ENCODE results near the gene PPFIA1.

The PPFIA1 gene

GRCh38 chr11:70303070-70303469 lies 32.6 kb downstream of the PPFIA1 start:
- no peak overlapping the region for H3K4me3 ChIP-seq (ENCODE audit: low read depth, low read length)
- TF ChIP-seq CTCF (IDR thresholded peaks at IDR 0.05; ENCODE audit: borderline replicate concordance, insufficient read depth, low read depth, low read length): no peak

GRCh38 chr11:70304208-70304603 lies 33.7 kb downstream of the PPFIA1 start:
- TF ChIP-seq CTCF (IDR thresholded peaks at IDR 0.05; ENCODE audit: borderline replicate concordance, insufficient read depth, low read depth, low read length): no peak
- no peak overlapping the region for H3K4me3 ChIP-seq (ENCODE audit: low read depth, low read length)

- no peak for TF ChIP-seq CTCF (IDR thresholded peaks at IDR 0.05; ENCODE audit: borderline replicate concordance, insufficient read depth, low read depth, low read length)
- H3K4me3 ChIP-seq (ENCODE audit: low read depth, low read length): no peak overlapping the region
Observed at GRCh38 chr11:70305501-70305900, 35.0 kb downstream of the PPFIA1 start.

GRCh38 chr11:70306586-70307033 lies 36.1 kb downstream of the PPFIA1 start:
- no peak for TF ChIP-seq CTCF (IDR thresholded peaks at IDR 0.05; ENCODE audit: borderline replicate concordance, insufficient read depth, low read depth, low read length)
- no peak overlapping the region for H3K4me3 ChIP-seq (ENCODE audit: low read depth, low read length)

- TF ChIP-seq CTCF (IDR thresholded peaks at IDR 0.05; ENCODE audit: borderline replicate concordance, insufficient read depth, low read depth, low read length): no peak
- no peak overlapping the region for H3K4me3 ChIP-seq (ENCODE audit: low read depth, low read length)
Observed at GRCh38 chr11:70307176-70307575, 36.7 kb downstream of the PPFIA1 start.

- TF ChIP-seq CTCF (IDR thresholded peaks at IDR 0.05; ENCODE audit: borderline replicate concordance, insufficient read depth, low read depth, low read length): no peak
Observed at GRCh38 chr11:70311616-70312015, 41.1 kb downstream of the PPFIA1 start.

GRCh38 chr11:70312401-70313357 lies 42.2 kb downstream of the PPFIA1 start:
- no peak for TF ChIP-seq CTCF (IDR thresholded peaks at IDR 0.05; ENCODE audit: borderline replicate concordance, insufficient read depth, low read depth, low read length)
- no peak overlapping the region for H3K4me3 ChIP-seq (ENCODE audit: low read depth, low read length)

More at GRCh38 chr11:70311616-70312015, 41.1 kb downstream of the PPFIA1 start:
- H3K4me3 ChIP-seq (ENCODE audit: low read depth, low read length): no peak overlapping the region
